T47D (cell line): ENCODE measurements around the gene EMC7.
A peak's percentile ranks its signal among the peaks of the same experiment; 100 is the strongest.
"Not testable (repeated sequence)": the region's sequence is repeated elsewhere in the genome, so short reads cannot be mapped to it uniquely, and the experiment has no call there.

ENCODE experiments used
- DNase-seq, 2 experiments: peaks; one replicate each; pipeline versions ENCODE4 v3.0.0 to v3.0.0-alpha.2; 2011 to 2012; ENCODE audit warnings: low read depth in 1 of 2, low spot score in 1 of 2
- JUND ChIP-seq: IDR thresholded peaks from 2 replicates; pipeline ENCODE4 v1.6.1; 2012; ENCODE audit warnings: low read depth
- in situ Hi-C: cut with HindIII; loops from 2 replicates; pipeline ENCODE4 v1.10.0; 2016; ENCODE audit warnings: low sequenced_read_pairs, low pct_unique_long_range_greater_than_20kb

Gene EMC7

GRCh38 chr15:34065261-34065660, 36.4 kb downstream of the EMC7 start:
- in situ Hi-C loops: no loop called here
- TF ChIP-seq JUND: no peak

GRCh38 chr15:34064438-34064837, 37.2 kb downstream of the EMC7 start:
- in situ Hi-C loops: no loop called here
- DNase-seq: no peak
- no peak for TF ChIP-seq JUND

More at GRCh38 chr15:34065261-34065660, 36.4 kb downstream of the EMC7 start:
- DNase-seq: no peak

GRCh38 chr15:34059946-34060345, 41.7 kb downstream of the EMC7 start:
- no peak for TF ChIP-seq JUND
- in situ Hi-C loops: no loop called here

GRCh38 chr15:34059476-34059875, 42.2 kb downstream of the EMC7 start:
- in situ Hi-C loops: no loop called here
- TF ChIP-seq JUND: no peak
- DNase-seq: peak in 1 of 2 experiments; percentile 39

More at GRCh38 chr15:34059946-34060345, 41.7 kb downstream of the EMC7 start:
- DNase-seq: no peak

- in situ Hi-C loops: no loop called here
- no peak for TF ChIP-seq JUND
- no peak for DNase-seq
Observed at GRCh38 chr15:34056911-34057310, 44.8 kb downstream of the EMC7 start.

- no peak for DNase-seq
- in situ Hi-C loops: no loop called here
- no peak for TF ChIP-seq JUND
Observed at GRCh38 chr15:34055868-34056595, 45.6 kb downstream of the EMC7 start.

- in situ Hi-C loops: no loop called here
- no peak for DNase-seq
- TF ChIP-seq JUND: no peak
Observed at GRCh38 chr15:34054081-34054707, 47.5 kb downstream of the EMC7 start.

GRCh38 chr15:34050385-34050784, 51.3 kb downstream of the EMC7 start:
- DNase-seq, in situ Hi-C loops: not testable (repeated sequence)

- no peak for TF ChIP-seq JUND
- peak in 1 of 2 experiments; percentile 27 for DNase-seq
- in situ Hi-C loops: no loop called here
Observed at GRCh38 chr15:34049112-34049511, 52.5 kb downstream of the EMC7 start.

- TF ChIP-seq JUND: no peak
- in situ Hi-C loops: no loop called here
- no peak for DNase-seq
Observed at GRCh38 chr15:34047893-34048775, 53.5 kb downstream of the EMC7 start.

- no peak for TF ChIP-seq JUND
- no peak for DNase-seq
- in situ Hi-C loops: no loop called here
Observed at GRCh38 chr15:34046471-34047145, 55.1 kb downstream of the EMC7 start.

GRCh38 chr15:34043813-34044212, 57.8 kb downstream of the EMC7 start:
- in situ Hi-C loops: no loop called here
- no peak for TF ChIP-seq JUND
- DNase-seq: no peak
